GM10266 (cell line): Measurements from ENCODE around the gene SLC7A10.
A peak's percentile ranks its signal among the peaks of the same experiment; 100 is the strongest.

ENCODE experiments used
- DNase-seq: peaks from one replicate; pipeline ENCODE4 v3.0.0; 2012; ENCODE audit errors: extremely low spot score
- TF ChIP-seq, protein P1 (sequence below): IDR thresholded peaks from 2 replicates; pipeline ENCODE4 v1.5.1; 2012; ENCODE audit warnings: mild to moderate bottlenecking, low read depth; ENCODE audit not compliant: control insufficient read depth, insufficient read depth; ENCODE audit errors: missing control alignments

Gene SLC7A10

DNA sequence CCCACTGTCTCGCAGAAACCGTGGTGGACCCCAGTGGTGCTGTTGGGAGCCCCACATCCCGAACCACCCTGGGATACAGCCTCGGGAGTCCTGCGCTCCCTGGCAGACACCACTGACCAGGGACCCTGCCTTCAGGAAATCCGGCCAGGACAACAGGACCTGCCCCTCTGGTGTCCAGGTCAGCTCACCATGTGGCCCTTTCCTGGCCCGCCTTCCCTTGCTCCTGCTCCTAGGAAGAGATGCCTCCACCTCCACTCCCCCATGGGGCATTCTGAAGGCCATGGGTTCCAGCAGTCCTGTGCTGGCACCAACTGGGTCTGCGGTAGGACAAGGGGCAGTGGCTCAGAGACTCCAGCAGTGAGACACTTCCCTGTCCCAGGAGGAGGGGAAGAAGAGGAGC, 22.5 kb upstream of the SLC7A10 start:
- TF ChIP-seq, protein P1, sequence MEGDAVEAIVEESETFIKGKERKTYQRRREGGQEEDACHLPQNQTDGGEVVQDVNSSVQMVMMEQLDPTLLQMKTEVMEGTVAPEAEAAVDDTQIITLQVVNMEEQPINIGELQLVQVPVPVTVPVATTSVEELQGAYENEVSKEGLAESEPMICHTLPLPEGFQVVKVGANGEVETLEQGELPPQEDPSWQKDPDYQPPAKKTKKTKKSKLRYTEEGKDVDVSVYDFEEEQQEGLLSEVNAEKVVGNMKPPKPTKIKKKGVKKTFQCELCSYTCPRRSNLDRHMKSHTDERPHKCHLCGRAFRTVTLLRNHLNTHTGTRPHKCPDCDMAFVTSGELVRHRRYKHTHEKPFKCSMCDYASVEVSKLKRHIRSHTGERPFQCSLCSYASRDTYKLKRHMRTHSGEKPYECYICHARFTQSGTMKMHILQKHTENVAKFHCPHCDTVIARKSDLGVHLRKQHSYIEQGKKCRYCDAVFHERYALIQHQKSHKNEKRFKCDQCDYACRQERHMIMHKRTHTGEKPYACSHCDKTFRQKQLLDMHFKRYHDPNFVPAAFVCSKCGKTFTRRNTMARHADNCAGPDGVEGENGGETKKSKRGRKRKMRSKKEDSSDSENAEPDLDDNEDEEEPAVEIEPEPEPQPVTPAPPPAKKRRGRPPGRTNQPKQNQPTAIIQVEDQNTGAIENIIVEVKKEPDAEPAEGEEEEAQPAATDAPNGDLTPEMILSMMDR, result no peak
- DNase-seq, result no peak

DNA sequence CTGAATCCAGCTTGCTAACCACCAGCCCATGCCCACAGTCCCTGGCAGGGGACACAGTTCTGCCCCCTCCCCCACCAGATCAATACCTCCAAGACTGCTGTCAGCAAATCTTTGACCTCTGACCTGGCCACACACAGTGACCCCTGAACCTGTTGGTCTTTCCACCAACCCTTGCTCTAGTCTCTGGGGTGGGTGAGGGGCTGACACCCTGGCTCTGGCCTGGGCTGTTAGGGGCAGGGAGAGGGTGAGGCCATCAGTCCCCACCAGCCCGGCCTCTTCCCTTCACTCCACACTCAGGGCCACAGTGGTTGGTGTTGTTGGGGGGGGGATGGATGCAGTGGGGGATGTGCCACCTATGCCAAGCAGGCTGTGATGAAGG, 21.8 kb upstream of the SLC7A10 start:
- DNase-seq, result no peak
- TF ChIP-seq, protein P1, result no peak

DNA sequence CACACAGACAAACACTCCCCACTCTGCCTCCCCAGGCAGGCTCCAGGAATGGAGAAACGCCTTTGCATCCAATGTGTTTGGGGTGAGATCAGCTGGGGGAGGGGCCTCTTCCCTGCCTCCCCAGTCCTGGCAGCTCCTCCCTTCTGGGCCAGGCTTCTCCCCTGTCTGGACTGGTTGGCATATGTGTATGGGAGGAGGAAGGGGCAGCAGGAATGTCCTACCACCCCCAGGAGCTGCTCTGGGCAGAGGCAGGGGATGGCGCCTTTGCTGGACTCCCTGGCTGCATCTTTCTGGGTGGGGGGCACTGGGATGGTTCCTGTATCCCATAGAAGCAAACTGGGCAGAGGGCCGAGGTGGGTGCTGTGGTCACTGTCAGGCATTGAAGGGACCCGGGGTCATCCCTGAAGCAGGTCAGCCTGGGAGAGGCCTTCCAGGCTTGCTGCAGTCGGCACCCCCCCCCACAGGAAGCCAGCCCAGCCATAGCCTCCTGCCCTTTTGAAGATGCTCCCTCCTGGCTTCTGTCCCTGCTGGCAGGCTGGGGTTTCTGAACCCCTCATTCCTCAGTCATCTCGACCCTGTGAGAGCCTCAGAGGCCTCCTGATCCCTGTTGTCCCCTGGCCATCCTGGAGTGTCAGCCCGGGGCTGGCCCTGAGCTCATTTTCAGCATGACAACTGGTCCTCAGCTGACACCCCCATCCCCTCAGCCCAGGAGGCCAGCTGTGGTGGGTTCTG, 21.2 kb upstream of the SLC7A10 start:
- TF ChIP-seq, protein P1, result no peak
- no peak for DNase-seq

DNA sequence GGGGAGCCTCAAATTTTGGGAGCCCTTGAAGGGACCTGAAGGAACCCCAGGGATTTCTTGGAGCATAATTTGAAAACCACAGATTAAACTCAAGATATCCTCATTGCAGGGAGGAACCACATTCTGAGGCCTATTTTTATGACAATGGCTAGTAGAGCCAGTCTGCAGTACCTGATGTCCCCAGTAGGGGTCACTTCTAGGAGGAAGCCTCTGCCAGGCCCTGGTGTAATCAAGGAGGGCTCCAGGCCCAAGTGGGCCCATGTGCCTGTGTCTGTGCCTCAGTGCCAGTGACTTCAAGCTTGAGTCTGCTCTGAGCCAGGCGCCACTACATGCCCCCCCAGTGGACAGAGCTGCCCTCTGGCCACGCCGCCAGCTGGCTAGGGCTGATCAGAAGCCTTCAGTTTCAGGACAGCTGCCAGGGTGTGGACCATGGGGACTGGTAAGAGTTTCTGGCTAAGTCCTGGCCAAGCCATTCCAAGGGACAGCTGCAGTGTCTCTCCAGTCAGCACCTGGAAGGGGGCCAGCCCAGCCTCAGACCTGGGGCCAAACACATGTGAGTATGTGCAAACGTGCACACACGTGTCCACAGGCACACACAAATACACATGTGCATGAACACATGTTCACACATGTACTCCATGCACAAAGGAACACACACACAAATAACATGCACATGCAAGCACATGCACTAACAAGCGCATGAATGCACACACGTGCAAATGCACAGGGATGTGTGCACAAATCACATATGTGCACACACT, 20.5 kb upstream of the SLC7A10 start:
- TF ChIP-seq, protein P1, result peak; percentile 37
- DNase-seq, result no peak

DNA sequence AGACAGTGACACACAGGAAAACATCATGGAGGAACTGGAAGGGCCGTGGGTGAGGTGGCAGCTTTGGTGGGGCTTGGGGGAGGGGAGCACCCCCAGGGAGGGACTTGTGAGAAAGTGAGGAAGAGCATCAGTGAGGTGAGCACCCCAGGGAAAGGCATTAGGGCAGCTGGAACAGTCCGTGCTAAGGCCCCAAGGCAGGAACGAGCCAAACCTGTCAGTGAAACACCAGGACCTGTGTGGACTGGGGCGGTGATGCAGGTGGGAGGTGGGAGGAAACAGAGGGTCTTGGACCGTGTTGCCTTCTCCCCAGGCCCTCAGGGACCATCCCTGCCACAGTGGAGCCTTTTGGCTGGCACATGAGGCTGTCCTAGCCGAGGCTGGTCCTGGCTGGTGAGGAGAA, 17.3 kb upstream of the SLC7A10 start:
- no peak for DNase-seq
- TF ChIP-seq, protein P1, result no peak

DNA sequence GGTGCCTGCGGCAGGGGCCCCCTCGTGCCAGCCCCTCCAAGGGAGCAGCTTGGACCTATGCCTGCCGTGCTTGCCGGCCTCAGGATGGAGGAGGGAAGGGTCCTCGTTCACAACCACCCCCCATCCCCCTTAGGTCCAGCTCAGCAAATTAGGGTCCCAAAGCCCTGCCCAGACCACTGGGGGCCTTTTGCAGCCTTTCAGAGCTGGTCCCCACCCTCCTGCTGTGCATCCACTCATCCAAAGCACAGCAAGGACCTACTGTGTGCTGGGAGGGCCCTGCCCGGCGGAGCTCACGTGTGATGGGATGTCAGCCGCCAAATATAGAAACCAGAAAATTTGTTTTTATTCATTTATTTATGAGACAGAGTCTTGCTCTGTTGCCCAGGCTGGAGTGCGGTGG, 16.5 kb upstream of the SLC7A10 start:
- TF ChIP-seq, protein P1, result no peak
- no peak for DNase-seq

DNA sequence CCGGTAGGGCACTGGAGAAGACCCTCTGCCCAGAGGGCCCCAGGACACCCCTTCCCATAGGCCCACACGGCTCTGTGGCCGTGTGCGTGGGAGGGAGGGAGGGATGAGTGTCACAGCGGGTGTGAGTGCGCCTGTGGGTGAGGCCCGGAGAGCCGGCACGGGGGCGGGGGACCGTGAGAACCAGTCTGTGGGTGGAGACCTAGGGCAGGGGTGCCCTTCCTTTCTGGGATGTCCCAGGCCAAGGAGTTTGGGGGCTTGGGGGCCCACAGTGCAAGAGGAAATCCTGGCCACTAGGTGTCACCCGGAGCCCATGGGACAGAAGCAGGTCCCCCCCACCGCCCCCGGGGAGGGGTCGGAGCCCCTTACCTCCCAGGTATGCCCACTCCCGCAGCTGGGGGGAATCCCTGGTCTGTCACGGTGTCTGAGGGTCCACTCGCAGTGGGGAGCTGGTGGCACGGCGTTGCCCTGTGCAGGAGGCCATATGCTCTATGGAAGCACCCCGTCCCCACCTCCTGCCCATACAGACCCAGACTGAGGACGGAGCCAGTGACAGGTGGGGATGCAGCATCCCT, 16.0 kb upstream of the SLC7A10 start:
- TF ChIP-seq, protein P1, result peak; percentile 62
- DNase-seq, result no peak
